ENCODE data around the gene CLPTM1L. TPM values are rescaled to one million over a fixed set of nuclear protein-coding genes. Genes with fewer than 3 reads are reported as not detected.

The CLPTM1L gene
- total RNA-seq, 1 experiment from 2014 or later, result 83.2 TPM

DNA sequence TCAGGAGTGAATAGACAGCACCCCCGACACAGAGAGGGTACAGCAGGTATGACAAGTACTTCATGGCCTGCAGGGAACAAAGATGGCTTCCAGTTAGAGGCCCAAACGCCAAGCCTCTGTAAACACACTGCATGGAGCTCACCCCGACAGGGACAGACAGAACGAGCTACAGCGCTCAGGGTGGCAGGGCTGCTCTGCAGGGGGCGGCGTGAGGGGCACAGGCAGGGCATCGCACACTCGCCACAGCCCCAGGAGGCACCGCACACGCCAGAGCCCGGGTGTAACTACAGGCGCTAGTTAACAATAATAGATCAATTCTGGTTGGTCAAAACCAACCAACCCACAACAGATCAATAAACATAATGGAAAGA is 21.1 kb downstream of the CLPTM1L start:
- H3K9me3 ChIP-seq (replicated peaks), result no peaks in the 10 kb centered on the region
- no peaks in the 10 kb centered on the region for H3K4me1 ChIP-seq
- no peak overlapping the region for H3K27ac ChIP-seq
- peaks cover 7% of the 10 kb centered on the region; the same call in 1 of the 2 replicates for H3K36me3 ChIP-seq
- H3K4me3 ChIP-seq, result no peak overlapping the region
- H3K27me3 ChIP-seq, result no peaks in the 10 kb centered on the region
- DNase-seq, result no peak

DNA sequence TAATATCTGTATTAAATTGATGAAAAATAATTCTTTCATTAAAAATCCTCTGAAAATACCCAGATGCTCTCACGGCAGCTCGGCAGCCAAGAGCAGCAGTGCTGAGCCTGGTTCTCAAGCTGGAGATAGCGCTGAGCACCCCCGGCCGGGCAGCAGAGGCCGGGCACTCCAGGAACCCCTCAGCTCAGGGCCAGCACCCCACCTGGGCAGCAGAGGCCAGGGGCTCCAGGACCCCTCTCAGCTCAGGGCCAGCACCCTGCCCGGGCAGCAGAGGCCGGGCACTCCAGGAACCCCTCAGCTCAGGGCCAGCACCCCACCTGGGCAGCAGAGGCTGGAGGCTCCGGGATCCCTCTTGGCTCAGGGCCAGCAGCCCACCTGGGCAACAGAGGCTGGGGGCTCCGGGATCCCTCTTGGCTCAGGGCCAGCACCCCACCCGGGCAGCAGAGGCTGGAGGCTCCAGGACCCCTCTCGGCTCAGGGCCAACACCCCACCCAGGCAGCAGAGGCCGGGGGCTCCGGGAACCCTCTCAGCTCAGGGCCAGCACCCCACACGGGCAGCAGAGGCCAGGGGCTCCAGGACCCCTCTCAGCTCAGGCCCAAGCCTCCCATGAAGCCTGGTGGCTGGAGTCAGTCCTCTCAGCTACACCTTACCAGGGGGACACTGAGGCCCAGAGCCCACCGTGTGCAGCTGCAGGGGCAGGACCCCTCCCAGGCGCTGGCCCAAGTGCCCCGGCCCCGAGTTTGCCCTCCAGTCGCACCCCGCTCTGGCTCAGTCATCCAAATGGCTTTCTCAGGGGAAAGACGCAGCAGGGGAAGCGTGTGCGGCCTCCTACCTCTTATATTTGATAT is 21.7 kb downstream of the CLPTM1L start:
- no peak for DNase-seq
- Histone ChIP-seq H3K36me3 (peaks cover 7% of the 10 kb centered on the region; the same call in 1 of the 2 replicates), H3K9me3 (replicated peaks) (no peaks in the 10 kb centered on the region), H3K27ac (no peak overlapping the region), H3K4me1 (no peaks in the 10 kb centered on the region), H3K27me3 (no peaks in the 10 kb centered on the region), H3K4me3 (no peak overlapping the region)

DNA sequence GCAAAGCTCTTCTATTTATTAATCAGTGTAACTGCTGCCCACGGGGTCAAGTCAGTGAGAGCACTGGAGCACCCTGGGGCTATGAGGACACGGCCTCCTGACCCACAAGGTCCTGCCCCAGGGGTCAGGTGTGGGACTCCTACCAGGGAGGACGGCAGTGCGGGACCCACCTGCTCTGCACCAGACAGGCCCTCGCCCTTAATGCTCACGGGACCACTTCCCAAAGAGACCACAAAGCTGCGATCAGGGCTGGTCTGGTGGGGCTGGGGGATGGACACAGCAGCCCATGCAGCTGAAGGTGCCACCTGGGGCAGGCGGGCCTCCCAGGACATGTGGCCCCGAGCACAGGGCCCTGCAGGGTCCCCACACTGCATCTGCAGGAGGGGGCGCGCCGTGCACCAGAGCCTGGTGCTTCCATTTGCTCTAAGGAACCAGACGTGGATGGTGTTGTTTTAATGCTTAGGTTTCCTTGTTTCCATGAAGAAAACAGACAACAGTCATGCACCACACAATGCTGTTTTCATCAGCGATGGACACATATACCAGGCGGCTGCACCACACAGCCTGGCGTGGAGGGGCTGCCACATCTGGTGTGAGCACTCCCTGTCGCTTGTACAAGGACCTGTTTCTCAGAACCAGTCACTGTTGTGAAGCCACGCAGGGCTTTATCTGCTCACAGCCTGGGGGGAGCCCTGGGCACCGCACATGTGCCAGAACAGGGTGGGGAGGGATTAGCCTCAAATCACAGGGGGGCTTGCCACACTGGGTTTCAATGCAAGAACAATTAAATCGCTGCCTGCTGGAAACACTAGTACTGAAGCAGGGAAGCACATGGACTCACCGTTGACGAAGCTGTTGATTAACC is 22.6 kb downstream of the CLPTM1L start:
- H3K4me3 ChIP-seq, result no peak overlapping the region
- H3K27ac ChIP-seq, result no peak overlapping the region
- peaks cover 7% of the 10 kb centered on the region; the same call in 1 of the 2 replicates for H3K36me3 ChIP-seq
- no peaks in the 10 kb centered on the region for H3K9me3 ChIP-seq (replicated peaks)
- no peaks in the 10 kb centered on the region for H3K27me3 ChIP-seq
- no peak for DNase-seq
- H3K4me1 ChIP-seq, result no peaks in the 10 kb centered on the region

DNA sequence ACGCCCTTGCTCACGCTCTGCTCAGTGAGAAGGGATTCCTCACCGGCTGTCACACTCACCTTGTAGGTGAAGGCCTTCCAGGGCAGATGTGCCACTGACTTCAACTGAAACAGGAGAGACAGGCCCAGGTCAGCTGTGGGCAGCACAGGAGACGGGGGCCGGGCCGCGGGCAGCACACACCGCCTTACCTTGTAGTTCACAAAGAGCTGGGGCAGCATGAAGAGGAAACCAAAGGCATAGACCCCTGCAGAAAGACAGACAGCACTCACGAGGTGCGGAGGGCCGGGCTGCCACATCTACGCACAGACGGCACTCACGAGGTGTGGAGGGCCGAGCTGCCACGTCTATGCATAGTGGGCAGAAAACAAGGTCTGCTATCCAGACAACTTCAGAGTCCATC is 23.3 kb downstream of the CLPTM1L start:
- peaks cover 7% of the 10 kb centered on the region; the same call in 1 of the 2 replicates for H3K36me3 ChIP-seq
- no peaks in the 10 kb centered on the region for H3K27me3 ChIP-seq
- no peaks in the 10 kb centered on the region; the same call in 1 of the 2 replicates for H3K4me1 ChIP-seq
- no peak for DNase-seq
- no peak overlapping the region for H3K27ac ChIP-seq
- no peaks in the 10 kb centered on the region for H3K9me3 ChIP-seq (replicated peaks)
- H3K4me3 ChIP-seq, result no peak overlapping the region

DNA sequence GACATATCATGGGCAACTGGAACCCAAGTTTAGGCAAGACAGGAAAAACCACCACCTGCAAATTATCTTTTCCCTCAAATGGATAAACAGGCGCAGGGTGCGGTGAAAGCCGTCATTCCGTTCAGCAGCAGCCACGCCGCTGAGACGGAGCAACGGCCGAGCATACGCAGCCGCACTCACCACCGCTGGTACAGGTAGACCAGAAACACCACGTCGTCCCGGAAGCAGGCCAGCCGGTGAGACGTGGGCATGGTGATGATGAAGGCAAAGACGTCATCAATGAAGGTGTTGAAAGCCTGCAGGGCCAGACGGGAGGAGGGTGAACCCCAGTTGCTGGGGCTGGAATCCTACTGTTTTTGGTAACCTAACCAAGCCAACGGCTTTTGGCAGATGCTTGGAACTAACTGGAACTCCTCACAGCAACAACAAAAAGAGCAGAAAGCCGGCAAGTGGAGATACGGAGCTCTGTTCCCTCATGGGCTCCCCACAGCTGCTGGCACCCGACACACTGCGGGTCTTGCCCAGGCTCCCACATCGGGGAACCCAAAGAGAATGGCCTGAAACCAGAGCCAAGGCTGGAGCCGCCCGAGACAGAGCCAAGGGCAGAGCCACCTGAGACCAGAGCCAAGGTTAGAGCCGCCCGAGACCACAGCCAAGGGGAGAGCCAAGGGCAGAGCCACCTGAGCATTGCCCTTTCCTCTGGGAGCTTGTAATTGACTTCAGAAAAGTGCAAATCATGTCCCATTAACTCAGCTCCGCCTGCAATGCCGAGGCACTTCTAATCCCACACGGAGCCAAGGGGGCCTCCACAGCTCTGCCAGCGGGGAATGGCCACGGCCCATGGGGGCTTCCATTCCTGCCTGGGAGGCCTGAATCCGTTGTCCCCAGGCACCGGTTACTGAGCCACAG is 24.2 kb downstream of the CLPTM1L start:
- H3K36me3 ChIP-seq, result peaks cover 5% of the 10 kb centered on the region; the same call in 1 of the 2 replicates
- peaks cover 9% of the 10 kb centered on the region for H3K4me1 ChIP-seq
- H3K27me3 ChIP-seq, result no peaks in the 10 kb centered on the region
- no peak overlapping the region for H3K27ac ChIP-seq
- H3K4me3 ChIP-seq, result no peak overlapping the region
- H3K9me3 ChIP-seq (replicated peaks), result no peaks in the 10 kb centered on the region
- no peak for DNase-seq

DNA sequence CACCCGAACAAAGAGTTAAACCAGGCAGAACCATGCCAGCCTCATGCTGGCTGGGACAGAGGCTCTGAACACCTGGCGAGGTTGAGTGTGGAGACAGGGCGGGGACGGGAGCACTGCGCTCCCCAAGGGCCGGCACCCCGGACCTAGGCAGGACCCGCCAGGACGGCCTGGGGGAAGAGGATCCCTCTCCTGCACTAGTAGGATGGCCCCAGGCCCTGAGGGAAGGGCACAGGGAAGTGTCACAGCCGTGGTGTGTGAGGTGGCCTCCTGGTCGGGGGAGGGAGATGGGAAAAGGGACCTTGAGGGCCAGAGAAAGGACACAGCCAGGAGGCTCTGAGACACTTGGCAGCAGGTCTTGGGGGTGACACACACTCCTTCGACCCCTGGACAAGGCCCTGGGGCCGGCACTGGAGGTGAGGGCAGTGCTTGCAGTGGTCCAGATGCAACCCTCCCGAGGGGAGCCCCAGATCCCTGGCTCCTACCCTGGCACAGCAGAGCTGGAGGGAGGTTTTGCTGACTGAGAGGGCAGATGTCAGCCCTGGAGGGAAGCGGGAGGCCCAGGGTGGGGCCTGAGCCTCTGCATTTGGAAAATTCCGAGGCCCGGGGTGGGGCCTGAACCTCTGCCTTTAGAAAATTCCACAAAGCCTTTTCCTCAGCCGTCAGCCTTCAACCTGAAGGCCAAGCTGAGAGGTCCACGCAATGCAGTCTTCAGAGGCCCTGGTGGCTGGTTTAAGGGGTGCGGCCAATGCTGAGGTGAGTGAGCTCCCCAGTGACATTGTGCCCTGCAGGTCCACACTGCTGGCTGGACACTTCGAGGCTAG is 25.3 kb downstream of the CLPTM1L start:
- Histone ChIP-seq H3K4me1 (peaks cover 9% of the 10 kb centered on the region), H3K27me3 (no peaks in the 10 kb centered on the region), H3K27ac (no peak overlapping the region), H3K36me3 (0 out of 2 replicates have a peak, but pooled peaks cover 5% of the 10 kb centered on the region), H3K4me3 (no peak overlapping the region), H3K9me3 (replicated peaks) (no peaks in the 10 kb centered on the region)
- DNase-seq, result no peak

DNA sequence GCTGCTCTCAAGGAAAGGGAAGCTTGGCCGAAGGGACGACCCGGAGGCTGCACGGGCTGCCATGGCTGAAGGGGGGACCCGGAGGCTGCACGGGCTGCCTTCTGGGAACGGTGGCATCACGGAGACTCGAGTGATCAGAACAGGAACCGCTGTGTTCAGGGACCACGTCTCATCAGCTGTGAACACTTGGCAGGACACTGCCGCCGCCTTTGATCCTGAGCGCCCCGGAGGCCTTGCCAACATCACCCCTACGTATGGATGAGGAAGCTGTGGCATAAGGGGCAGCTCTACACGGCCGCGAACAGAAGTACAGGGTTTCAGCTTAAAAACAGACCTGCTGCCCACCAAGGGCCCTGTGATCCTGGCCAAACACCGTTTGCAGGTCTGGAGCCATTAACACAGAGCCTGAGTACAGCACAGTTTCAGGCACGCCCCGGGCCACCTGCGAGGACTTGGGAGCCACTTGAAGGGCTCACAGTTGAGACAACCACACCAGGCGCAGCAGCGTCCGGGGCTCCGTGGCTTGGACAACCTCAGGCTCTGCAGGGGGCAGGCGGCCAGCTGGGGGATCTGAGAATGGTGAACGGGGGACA is 26.1 kb downstream of the CLPTM1L start:
- Histone ChIP-seq H3K36me3 (0 out of 2 replicates have a peak, but pooled peaks cover 4% of the 10 kb centered on the region), H3K4me1 (peaks cover 9% of the 10 kb centered on the region)
- no peak for DNase-seq

DNA sequence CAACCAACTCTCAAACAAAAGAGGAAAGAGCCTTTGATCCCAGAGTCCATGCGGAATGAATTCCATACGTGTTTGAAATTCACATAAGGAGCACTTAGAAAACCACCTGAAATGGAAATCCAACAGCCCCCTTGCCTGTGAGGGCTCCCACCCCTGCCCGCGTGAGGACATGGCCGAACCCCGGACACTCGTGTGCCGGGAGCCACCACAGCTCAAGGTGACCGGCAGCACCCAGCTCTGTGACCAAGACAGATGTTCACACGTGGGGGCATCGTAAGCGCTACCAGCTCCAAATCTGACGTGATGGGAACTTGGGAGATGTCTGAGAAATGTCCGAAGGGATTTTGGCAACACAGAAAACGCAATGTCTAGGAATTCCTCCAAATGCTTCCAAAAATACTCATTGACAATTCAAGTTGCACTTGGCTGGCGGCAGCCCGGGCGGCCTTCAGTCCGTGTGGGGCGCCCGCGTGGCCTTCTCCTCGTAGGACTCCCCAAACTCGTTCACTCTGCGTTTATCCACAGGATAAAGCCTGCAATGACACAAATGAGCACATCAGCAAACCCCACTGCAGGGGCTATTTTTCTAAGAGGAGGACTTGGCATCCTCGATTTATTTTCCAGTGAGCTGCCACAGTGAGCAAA is 26.9 kb downstream of the CLPTM1L start:
- no peaks in the 10 kb centered on the region for H3K27me3 ChIP-seq
- H3K36me3 ChIP-seq, result 0 out of 2 replicates have a peak, but pooled peaks cover 4% of the 10 kb centered on the region
- H3K4me1 ChIP-seq, result peaks cover 9% of the 10 kb centered on the region
- no peaks in the 10 kb centered on the region for H3K9me3 ChIP-seq (replicated peaks)
- H3K4me3 ChIP-seq, result no peak overlapping the region
- no peak for DNase-seq
- H3K27ac ChIP-seq, result no peak overlapping the region

More for the DNA sequence above, 26.1 kb downstream of the CLPTM1L start:
- Histone ChIP-seq H3K9me3 (replicated peaks) (no peaks in the 10 kb centered on the region), H3K27ac (no peak overlapping the region), H3K4me3 (no peak overlapping the region), H3K27me3 (no peaks in the 10 kb centered on the region)

DNA sequence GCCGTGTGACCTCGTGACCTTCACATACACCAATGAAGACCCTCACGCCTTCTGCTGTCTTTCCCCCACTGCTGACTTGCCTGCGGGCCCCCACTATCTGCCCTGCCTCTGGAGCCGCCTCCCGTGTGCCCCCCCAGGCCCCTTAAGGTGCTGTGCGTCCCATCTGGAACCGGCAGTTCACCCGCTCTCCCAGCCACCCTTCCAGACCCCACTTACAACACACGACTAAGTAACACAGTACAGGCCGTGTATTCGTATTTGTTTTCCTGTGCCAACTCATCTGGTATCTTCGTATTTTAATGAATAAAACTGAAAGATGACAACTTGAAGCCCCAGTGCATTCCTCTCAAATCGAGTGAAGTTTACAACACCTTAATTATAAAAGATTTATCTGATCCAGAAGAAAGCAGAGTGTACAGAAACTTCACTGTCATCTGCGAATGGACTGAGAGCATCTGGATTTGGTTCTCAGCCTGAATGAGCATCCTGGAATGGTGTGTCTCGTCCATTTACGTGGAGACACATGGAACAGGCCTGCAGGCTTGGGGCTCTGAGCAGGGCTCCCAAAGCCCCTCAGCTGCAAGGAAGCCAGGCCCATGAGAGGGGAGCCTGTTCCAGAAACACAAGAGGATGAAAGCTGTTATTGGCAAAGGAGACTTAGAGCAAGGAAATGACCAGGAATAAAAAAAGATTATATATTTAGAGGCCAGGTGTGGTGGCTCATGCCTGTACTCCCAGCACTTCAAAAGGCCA is 28.1 kb downstream of the CLPTM1L start:
- H3K4me1 ChIP-seq, result peaks cover 9% of the 10 kb centered on the region
- H3K27me3 ChIP-seq, result no peaks in the 10 kb centered on the region
- no peak overlapping the region for H3K4me3 ChIP-seq
- no peak for DNase-seq
- no peak overlapping the region for H3K27ac ChIP-seq
- H3K36me3 ChIP-seq, result 0 out of 2 replicates have a peak, but pooled peaks cover 4% of the 10 kb centered on the region
- H3K9me3 ChIP-seq (replicated peaks), result no peaks in the 10 kb centered on the region

DNA sequence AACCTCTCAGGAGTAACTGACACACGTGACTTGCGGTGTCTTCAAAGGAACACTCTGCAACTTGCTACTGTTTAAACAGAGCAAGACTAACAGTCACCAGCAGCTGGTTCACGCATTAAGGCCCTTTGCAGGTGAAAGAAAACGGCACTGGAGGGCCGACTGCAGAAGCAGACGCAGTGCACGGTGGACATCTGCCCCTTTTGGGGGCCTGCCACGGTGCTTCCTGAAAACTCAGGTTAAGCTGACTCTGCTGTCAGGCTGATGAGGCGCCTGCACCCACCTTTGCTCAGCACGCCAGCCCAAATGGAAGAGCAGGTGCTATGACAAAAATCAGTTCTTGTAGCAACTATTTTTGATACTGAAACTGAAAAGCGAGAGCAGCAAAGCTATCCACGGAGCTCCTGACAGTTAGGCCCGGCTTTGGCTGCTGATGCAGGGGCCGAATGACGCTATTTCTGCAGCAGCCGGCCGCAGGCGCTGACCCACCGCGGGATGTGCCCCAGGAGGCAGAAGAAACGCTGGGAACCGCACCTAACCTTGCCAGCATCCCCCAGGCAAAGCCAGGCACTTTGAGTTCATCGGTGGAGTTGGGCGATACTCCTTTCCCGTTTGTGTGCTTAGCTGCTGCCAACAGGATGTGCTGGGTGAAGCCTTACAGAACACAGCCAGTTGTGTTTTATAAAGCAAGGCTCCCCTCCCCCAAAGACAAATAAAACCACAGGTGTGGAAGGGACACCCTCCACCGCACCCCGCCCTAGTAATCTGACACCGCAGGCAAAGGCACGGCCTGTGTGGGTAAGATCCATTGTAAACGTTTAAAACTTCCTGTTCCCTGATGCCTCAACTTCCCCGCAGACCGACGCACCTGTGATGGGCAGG is 29.0 kb downstream of the CLPTM1L start:
- H3K4me3 ChIP-seq, result no peak overlapping the region
- DNase-seq, result peak; percentile 18 to 39

DNA sequence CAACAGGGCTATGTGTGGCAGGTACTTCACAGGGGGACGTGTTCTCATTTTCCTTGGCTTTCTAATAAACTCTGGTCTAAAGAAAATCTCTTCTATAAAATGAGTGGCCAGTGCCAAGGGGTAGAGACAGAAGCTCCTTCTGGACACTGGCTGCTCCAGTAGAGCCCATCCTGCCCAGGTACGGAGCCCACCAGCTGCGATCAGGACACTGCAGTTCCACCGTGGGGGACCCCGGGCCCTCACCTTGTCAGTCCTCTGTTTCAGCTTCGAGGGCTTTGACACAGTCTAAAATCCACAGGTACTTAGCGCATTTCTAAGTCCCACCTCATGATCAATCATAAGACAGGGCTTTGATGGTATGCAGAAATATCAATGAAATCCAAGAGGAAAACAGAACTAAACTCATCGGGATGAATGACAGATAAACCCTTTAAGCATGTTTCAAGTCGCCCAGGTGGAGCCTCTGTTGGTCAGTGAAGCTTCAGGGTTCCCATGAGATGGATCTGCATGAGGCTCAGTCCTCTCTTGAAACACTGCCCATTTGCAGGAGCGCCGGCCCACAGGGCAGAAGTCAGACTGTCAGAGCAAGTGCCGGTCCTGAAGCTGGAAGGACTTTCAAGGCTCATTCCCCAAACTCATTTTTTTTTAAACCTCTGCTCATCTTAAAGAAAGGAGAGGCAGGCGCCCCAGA is 29.7 kb downstream of the CLPTM1L start:
- Histone ChIP-seq H3K4me1 (peaks cover 9% of the 10 kb centered on the region), H3K27me3 (no peaks in the 10 kb centered on the region), H3K27ac (no peak overlapping the region), H3K9me3 (replicated peaks) (no peaks in the 10 kb centered on the region), H3K36me3 (no peaks in the 10 kb centered on the region), H3K4me3 (no peak overlapping the region)
- DNase-seq, result no peak

More for the DNA sequence above, 29.0 kb downstream of the CLPTM1L start:
- peaks cover 9% of the 10 kb centered on the region for H3K4me1 ChIP-seq
- no peaks in the 10 kb centered on the region for H3K27me3 ChIP-seq
- no peaks in the 10 kb centered on the region for H3K9me3 ChIP-seq (replicated peaks)
- 0 out of 2 replicates have a peak, but pooled peaks cover 4% of the 10 kb centered on the region for H3K36me3 ChIP-seq
- H3K27ac ChIP-seq, result no peak overlapping the region
